ELF-1 (cell line): ENCODE results near the gene CRISPLD2.

ENCODE experiments used
- DNase-seq: peaks from one replicate; pipeline ENCODE4 v3.0.0-alpha.2; 2016; ENCODE audit warnings: low read depth, low spot score

CRISPLD2 gene

GRCh38 chr16:84884246-84884595, 64.4 kb downstream of the CRISPLD2 start:
- no peak for DNase-seq

- peak; percentile 84 for DNase-seq
These were observed 65.0 kb downstream of the CRISPLD2 start for GRCh38 chr16:84884596-84885341.

GRCh38 chr16:84885342-84885910, 65.6 kb downstream of the CRISPLD2 start:
- DNase-seq = peak; percentile 71

GRCh38 chr16:84886497-84887090, 66.8 kb downstream of the CRISPLD2 start:
- no peak for DNase-seq

GRCh38 chr16:84887207-84887606, 67.4 kb downstream of the CRISPLD2 start:
- DNase-seq = no peak

- no peak for DNase-seq
These were observed 68.7 kb downstream of the CRISPLD2 start for GRCh38 chr16:84888450-84888849.

- no peak for DNase-seq
These were observed 69.3 kb downstream of the CRISPLD2 start for GRCh38 chr16:84889066-84889465.

- DNase-seq = no peak
These were observed 70.6 kb downstream of the CRISPLD2 start for GRCh38 chr16:84890427-84890826.

- no peak for DNase-seq
These were observed 71.5 kb downstream of the CRISPLD2 start for GRCh38 chr16:84891149-84891795.

- DNase-seq = no peak
These were observed 72.3 kb downstream of the CRISPLD2 start for GRCh38 chr16:84892097-84892496.

GRCh38 chr16:84893467-84893848, 73.7 kb downstream of the CRISPLD2 start:
- DNase-seq = no peak

- no peak for DNase-seq
These were observed 74.2 kb downstream of the CRISPLD2 start for GRCh38 chr16:84893849-84894599.

GRCh38 chr16:84895016-84895415, 75.2 kb downstream of the CRISPLD2 start:
- DNase-seq = no peak

GRCh38 chr16:84896847-84897246, 77.1 kb downstream of the CRISPLD2 start:
- no peak for DNase-seq

- no peak for DNase-seq
These were observed 78.2 kb downstream of the CRISPLD2 start for GRCh38 chr16:84897911-84898377.

- DNase-seq = no peak
These were observed 78.7 kb downstream of the CRISPLD2 start for GRCh38 chr16:84898447-84898846.

- DNase-seq = no peak
These were observed 79.6 kb downstream of the CRISPLD2 start for GRCh38 chr16:84899414-84899813.

- DNase-seq = no peak
These were observed 86.2 kb downstream of the CRISPLD2 start for GRCh38 chr16:84905965-84906460.

- no peak for DNase-seq
These were observed 87.3 kb downstream of the CRISPLD2 start for GRCh38 chr16:84907051-84907450.

- no peak for DNase-seq
These were observed 87.8 kb downstream of the CRISPLD2 start for GRCh38 chr16:84907575-84907974.

GRCh38 chr16:84909476-84910085, 89.8 kb downstream of the CRISPLD2 start:
- DNase-seq = no peak
